HFF-Myc (cell line): ENCODE results near the gene HYAL3.
"Not testable (repeated sequence)": the region's sequence is repeated elsewhere in the genome, so short reads cannot be mapped to it uniquely, and the experiment has no call there.

ENCODE experiments used
- DNase-seq: peaks from one replicate; pipeline ENCODE4 v3.0.0-alpha.2; 2011; ENCODE audit warnings: low read depth; ENCODE audit errors: extremely low read depth
- H3K4me3 ChIP-seq: replicated peaks from 2 replicates; pipeline ENCODE4 v1.5.1; 2011; ENCODE audit warnings: low read depth, mild to moderate bottlenecking, control low read depth, low read length
- CTCF ChIP-seq: IDR thresholded peaks from 2 replicates; pipeline ENCODE4 v1.5.1; 2012; ENCODE audit warnings: mild to moderate bottlenecking, low read depth, low read length, control low read depth; ENCODE audit errors: missing control alignments

Gene HYAL3

GRCh38 chr3:50314816-50315215, 15.6 kb upstream of the HYAL3 start:
- no peak overlapping the region for H3K4me3 ChIP-seq
- DNase-seq = no peak
- no peak for TF ChIP-seq CTCF

- DNase-seq = no peak
- no peak overlapping the region for H3K4me3 ChIP-seq
- no peak for TF ChIP-seq CTCF
Measured at GRCh38 chr3:50314342-50314741, 15.1 kb upstream of the HYAL3 start.

GRCh38 chr3:50312041-50312440, 12.8 kb upstream of the HYAL3 start:
- not testable (repeated sequence) for DNase-seq, H3K4me3 ChIP-seq

GRCh38 chr3:50304601-50305000, 5.4 kb upstream of the HYAL3 start:
- no peak overlapping the region for H3K4me3 ChIP-seq
- no peak for DNase-seq
- no peak for TF ChIP-seq CTCF

GRCh38 chr3:50303013-50303815, 4.0 kb upstream of the HYAL3 start, which contains the start of gene HYAL1:
HYAL1 (minus strand) TSS chr3:50303574; CDS start chr3:50302956, 618 bp downstream.
- peak; percentile 17 for TF ChIP-seq CTCF
- no peak for DNase-seq
- no peak within 1 kb of the TSS for H3K4me3 ChIP-seq

- DNase-seq = no peak
- no peak for TF ChIP-seq CTCF
- H3K4me3 ChIP-seq = no peak overlapping the region
Measured at GRCh38 chr3:50302095-50303012, 3.1 kb upstream of the HYAL3 start.

- DNase-seq = no peak
- no peak overlapping the region for H3K4me3 ChIP-seq
Measured at GRCh38 chr3:50300681-50301254, 1.6 kb upstream of the HYAL3 start.

More at GRCh38 chr3:50300681-50301254, 1.6 kb upstream of the HYAL3 start:
- TF ChIP-seq CTCF = no peak
